Panc1 (cell line): Measurements from ENCODE around the gene PIN1. TPM values are rescaled to one million over a fixed set of nuclear protein-coding genes. Genes with fewer than 3 reads are reported as not detected.

Source experiments
- ATAC-seq: fragments of 200-7000 bp; cut with Tn5 transposase; 2 replicates; pipeline ENCODE4 v1.9.1; 2020; ENCODE audit warnings: mild to moderate bottlenecking, moderate library complexity
- BruUV-seq: library from RNA; stranded (reverse); fragments of 400-500 nt; replicated peaks from 2 replicates; lab custom pipeline; 2021; lab: Mats Ljungman, UMichigan
- CTCF ChIA-PET: fragments of 300-600 bp; sonication (Branson Sonifier 250); formaldehyde crosslinking; loops from one replicate; lab custom pipeline; 2022; ENCODE audit warnings: antibody characterized with exemption; lab: Charles Lee
- POLR2A ChIA-PET: fragments of 300-600 bp; sonication (Branson Sonifier 250); formaldehyde crosslinking; loops from one replicate; lab custom pipeline; 2022; ENCODE audit warnings: antibody characterized with exemption; lab: Charles Lee
- DNase-seq: peaks from one replicate; pipeline ENCODE4 v3.0.0-alpha.2; 2010; ENCODE audit warnings: low read depth, low spot score
- H3K27ac ChIP-seq: 2 replicates; pipeline ENCODE4 v1.5.1; 2011; ENCODE audit warnings: mild to moderate bottlenecking, low read length, inconsistent platforms
- H3K27me3 ChIP-seq: fragments of 200-500 bp; sonication (Bioruptor generic); 2 replicates; pipeline ENCODE4 v1.6.0; 2014; ENCODE audit warnings: low read length, inconsistent platforms; ENCODE audit not compliant: control insufficient read depth, insufficient read depth
- H3K36me3 ChIP-seq: fragments of 200-500 bp; sonication (Bioruptor generic); 2 replicates; pipeline ENCODE4 v1.5.1; 2014; ENCODE audit warnings: inconsistent platforms, mild to moderate bottlenecking, low read length, moderate library complexity; ENCODE audit not compliant: control insufficient read depth, insufficient read depth
- H3K4me1 ChIP-seq: 2 replicates; pipeline ENCODE4 v1.5.1; 2011; ENCODE audit warnings: inconsistent platforms, mild to moderate bottlenecking, low read length, moderate library complexity; ENCODE audit not compliant: control insufficient read depth, insufficient read depth
- H3K4me3 ChIP-seq, 2 experiments: 2 replicates each; pipeline ENCODE4 v1.5.1; 2011 to 2012; ENCODE audit warnings: low read depth in 2 of 2, low read length in 2 of 2, mild to moderate bottlenecking in 2 of 2, inconsistent platforms in 1 of 2, moderate library complexity in 1 of 2
- H3K9me3 ChIP-seq: fragments of 200-500 bp; sonication (Bioruptor generic); 2 replicates; pipeline ENCODE4 v1.5.1; 2014; ENCODE audit warnings: low read depth, mild to moderate bottlenecking, inconsistent platforms, low read length, moderate library complexity; ENCODE audit not compliant: control insufficient read depth, insufficient read depth
- CTCF ChIP-seq: fragments of 450-650 bp; IDR thresholded peaks from 2 replicates; pipeline ENCODE4 v1.5.1; 2017; ENCODE audit warnings: mild to moderate bottlenecking
- POLR2AphosphoS5 ChIP-seq: IDR thresholded peaks from 2 replicates; pipeline ENCODE4 v1.6.1; 2012; ENCODE audit warnings: mild to moderate bottlenecking, low read depth, low read length, moderate library complexity
- REST ChIP-seq, 2 experiments: IDR thresholded peaks; 2 replicates each; pipeline ENCODE4 v1.6.1; 2011 to 2012; ENCODE audit warnings: low read depth in 2 of 2, control low read depth in 1 of 2, low read length in 1 of 2, mild to moderate bottlenecking in 1 of 2, moderate library complexity in 1 of 2; ENCODE audit not compliant: insufficient read depth in 1 of 2
- SIN3A ChIP-seq: IDR thresholded peaks from 2 replicates; pipeline ENCODE4 v1.6.1; 2012; ENCODE audit warnings: low read depth, mild to moderate bottlenecking, low read length, moderate library complexity, borderline replicate concordance; ENCODE audit not compliant: insufficient read depth
- TCF7L2 ChIP-seq: IDR thresholded peaks from 2 replicates; pipeline ENCODE4 v1.6.1; 2011; ENCODE audit warnings: mild to moderate bottlenecking, low read depth, low read length, inconsistent platforms
- in situ Hi-C: cut with HindIII; loops from 2 replicates; pipeline ENCODE4 v1.10.0; 2016; ENCODE audit warnings: low sequenced_read_pairs, low pct_unique_long_range_greater_than_20kb
- intact Hi-C: fragments of 100-400 bp; cut with micrococcal nuclease; formaldehyde crosslinking; loops from one replicate; pipeline ENCODE4 v1.10.0; 2022; ENCODE audit not compliant: unreplicated experiment
- total RNA-seq: library from RNA; stranded (reverse); gene quantifications from one replicate; pipeline ENCODE4 v1.2.1, GENCODE V29; 2021; ENCODE audit not compliant: unreplicated experiment

The PIN1 gene
- total RNA-seq, 1 experiment from 2014 or later, result 102 TPM

- peak overlapping the region; percentile 73 to 74 for H3K4me3 ChIP-seq
- H3K27ac ChIP-seq, result peak overlapping the region; percentile 70
- peaks cover 8% of the 10 kb centered on the region for H3K36me3 ChIP-seq
- DNase-seq (no peak), ATAC-seq (no peak)
- no peaks in the 10 kb centered on the region for H3K9me3 ChIP-seq
- ChIA-PET CTCF (no interaction called here), POLR2A (no interaction called here)
- no peaks in the 10 kb centered on the region for H3K27me3 ChIP-seq
- intact Hi-C loops, result no loop called here
- in situ Hi-C loops, result no loop called here
- no TSS peak for BruUV-seq
- H3K4me1 ChIP-seq, result 0 out of 2 replicates have a peak, but pooled peaks cover 4% of the 10 kb centered on the region
- TF ChIP-seq REST (IDR thresholded peaks at IDR 0.05; ENCODE audit: insufficient read depth in 1 of 2, low read depth in 2 of 2, low read length in 1 of 2) (no peak), TCF7L2 (no peak), SIN3A (no peak), POLR2AphosphoS5 (no peak), CTCF (no peak)
These were observed 903 bp downstream of the PIN1 start for GRCh38 chr19:9836021-9836420.

GRCh38 chr19:9838324-9838723 is 3.2 kb downstream of the PIN1 start:
- BruUV-seq, result no TSS peak
- Histone ChIP-seq H3K4me1 (0 out of 2 replicates have a peak, but pooled peaks cover 4% of the 10 kb centered on the region), H3K9me3 (no peaks in the 10 kb centered on the region), H3K36me3 (peaks cover 8% of the 10 kb centered on the region; the same call in 1 of the 2 replicates), H3K4me3 (no peak overlapping the region), H3K27ac (no peak overlapping the region), H3K27me3 (no peaks in the 10 kb centered on the region)
- no peak for TF ChIP-seq POLR2AphosphoS5
- TF ChIP-seq TCF7L2, result no peak
- TF ChIP-seq CTCF, result no peak
- DNase-seq (no peak), ATAC-seq (no peak)
- ChIA-PET CTCF (no interaction called here), POLR2A (no interaction called here)
- in situ Hi-C loops (no loop called here), intact Hi-C loops (no loop called here)
